Fibroblast of skin of abdomen (primary cell): Measurements from ENCODE around the gene LRTM1.
A peak's percentile ranks its signal among the peaks of the same experiment; 100 is the strongest.

Experiments used
- DNase-seq: peaks from one replicate; pipeline ENCODE4 v3.0.0-alpha.2; 2013

The LRTM1 gene

GRCh38 chr3:54891540-54891897 is 36.3 kb downstream of the LRTM1 start:
- DNase-seq = peak; percentile 97

- DNase-seq = no peak
Measured at GRCh38 chr3:54889731-54890130, 38.1 kb downstream of the LRTM1 start.

- DNase-seq = peak; percentile 50
Measured at GRCh38 chr3:54888873-54889272, 39.0 kb downstream of the LRTM1 start.

GRCh38 chr3:54888162-54888561 is 39.7 kb downstream of the LRTM1 start:
- DNase-seq = no peak

GRCh38 chr3:54882129-54882833 is 45.6 kb downstream of the LRTM1 start:
- DNase-seq = peak; percentile 96

GRCh38 chr3:54878145-54878544 is 49.7 kb downstream of the LRTM1 start:
- DNase-seq = peak; percentile 59

GRCh38 chr3:54877730-54878129 is 50.1 kb downstream of the LRTM1 start:
- DNase-seq = peak; percentile 67

- no peak for DNase-seq
Measured at GRCh38 chr3:54876694-54877093, 51.2 kb downstream of the LRTM1 start.

GRCh38 chr3:54875596-54876268 is 52.1 kb downstream of the LRTM1 start:
- DNase-seq = no peak

- no peak for DNase-seq
Measured at GRCh38 chr3:54874816-54875556, 52.9 kb downstream of the LRTM1 start.

GRCh38 chr3:54873059-54874010 is 54.5 kb downstream of the LRTM1 start:
- DNase-seq = no peak

- no peak for DNase-seq
Measured at GRCh38 chr3:54871867-54872266, 56.0 kb downstream of the LRTM1 start.

GRCh38 chr3:54870423-54870822 is 57.4 kb downstream of the LRTM1 start:
- DNase-seq = peak; percentile 98
